Posterior vena cava (tissue), 2 donors: ENCODE measurements around the gene GPR55. TPM values are rescaled to one million over a fixed set of nuclear protein-coding genes. Genes with fewer than 3 reads are reported as not detected.

Experiments
- DNase-seq: peaks from one replicate; pipeline ENCODE4 v3.0.0-alpha.2; 2020; ENCODE audit warnings: low spot score
- intact Hi-C, 2 donors: fragments of 100-400 bp; cut with DNase I; formaldehyde crosslinking; loops; one replicate each; pipeline versions ENCODE4 v1.14.1 to v1.14.2; 2022 to 2023
- total RNA-seq, 2 donors: library from RNA; stranded (reverse); fragmentation: NEBNext Ultra II Directional; extraction: Animal tissue kit (Norgen Biotek cat#: 25700); gene quantifications; one replicate each; pipeline ENCODE4 v1.2.1, GENCODE V29; 2021
- donor health status: DM: yes; HTN: yes; CAD: no.
- donor health status: DM: yes; HTN: yes; CAD: no.

The GPR55 gene
- total RNA-seq, 2 donors from 2014 or later: 0.14 to 0.19 TPM

DNA sequence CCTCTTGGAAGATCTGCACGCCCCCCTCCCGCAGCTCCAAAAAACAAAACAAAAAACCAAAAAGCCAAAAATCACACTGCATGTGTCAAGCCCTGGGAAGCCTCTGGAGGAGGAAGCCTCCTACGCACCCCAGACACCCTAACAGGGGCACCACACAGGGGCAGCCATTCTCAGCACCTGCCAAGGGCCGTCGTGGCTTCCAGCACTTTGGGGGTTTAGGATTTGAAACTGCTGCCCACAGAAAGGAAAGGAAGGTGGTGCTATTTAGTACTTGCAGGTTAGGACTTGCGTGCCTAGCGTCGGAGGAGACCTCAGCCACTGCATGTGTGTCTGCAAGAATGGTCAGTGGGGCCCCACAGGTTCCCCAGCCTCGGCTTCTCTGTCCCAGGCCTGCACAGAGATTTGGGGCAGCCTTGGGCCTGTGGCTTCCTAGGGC is 419 bp upstream of the GPR55 start:
- intact Hi-C loops: no loop called here
- peak; percentile 35 for DNase-seq

DNA sequence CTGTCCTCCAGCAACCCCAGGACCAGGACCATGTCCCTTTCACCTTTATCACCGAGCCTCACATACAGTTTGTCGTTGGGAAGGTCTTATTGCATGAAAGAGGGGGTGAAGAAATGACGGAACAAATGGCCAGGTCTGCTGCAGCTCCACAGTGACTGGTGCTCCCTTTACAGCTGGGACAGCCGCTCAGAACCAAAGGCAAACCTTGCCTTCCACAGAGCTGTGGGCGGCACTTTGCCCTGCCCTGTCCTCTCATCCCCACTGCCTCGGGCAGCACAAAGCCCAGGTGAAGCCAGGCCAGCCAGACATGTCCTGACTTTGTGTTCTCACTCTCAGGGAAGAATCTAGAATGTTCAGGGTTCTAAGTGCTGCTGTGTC is 961 bp downstream of the GPR55 start:
- intact Hi-C loops: no loop called here
- DNase-seq: peak; percentile 44

- intact Hi-C loops: no loop called here
- DNase-seq: peak; percentile 36
These were observed 1.9 kb downstream of the GPR55 start for GRCh38 chr2:230922951-230923717.

- intact Hi-C loops: no loop called here
- peak; percentile 60 for DNase-seq
These were observed 3.0 kb downstream of the GPR55 start for GRCh38 chr2:230921806-230922595.

DNA sequence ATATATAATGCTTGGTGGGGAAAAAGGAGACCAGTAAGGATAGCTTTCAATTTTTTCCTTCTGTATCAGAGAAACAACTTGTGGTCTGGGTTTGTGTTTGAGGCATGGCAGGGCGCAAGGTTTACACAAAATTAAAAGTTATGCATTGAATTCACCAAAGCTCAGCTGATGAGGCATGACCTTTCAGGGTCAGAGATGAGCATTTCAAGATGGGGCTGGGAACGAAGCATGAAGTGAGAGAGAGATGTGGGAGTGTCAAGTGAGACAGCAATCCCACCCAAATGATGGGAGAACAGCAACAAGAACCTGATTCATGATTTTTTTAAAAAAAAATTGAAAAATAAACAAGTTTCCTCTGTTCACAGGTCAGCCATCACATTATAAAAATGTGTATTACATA is 4.9 kb downstream of the GPR55 start:
- peak; percentile 1 for DNase-seq
- intact Hi-C loops: no loop called here

DNA sequence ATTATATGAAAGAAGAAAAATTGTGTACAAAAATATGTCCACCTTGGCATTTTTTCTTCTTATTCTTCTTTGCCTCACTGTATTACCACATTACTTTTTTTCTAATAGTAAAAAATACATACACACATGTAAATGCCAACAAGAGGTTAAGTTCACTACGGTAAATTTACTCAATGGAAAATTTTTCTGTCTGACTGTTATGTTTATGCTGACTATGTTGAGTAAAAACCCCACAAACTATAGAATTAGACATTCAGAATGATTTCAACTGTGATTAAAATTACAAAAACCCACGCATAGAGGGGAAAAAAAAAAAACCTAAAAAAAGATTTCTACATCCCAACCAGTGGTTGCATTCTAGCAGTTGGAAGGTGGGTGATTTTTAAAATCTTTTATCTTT is 5.4 kb downstream of the GPR55 start:
- DNase-seq: no peak
- intact Hi-C loops: no loop called here

DNA sequence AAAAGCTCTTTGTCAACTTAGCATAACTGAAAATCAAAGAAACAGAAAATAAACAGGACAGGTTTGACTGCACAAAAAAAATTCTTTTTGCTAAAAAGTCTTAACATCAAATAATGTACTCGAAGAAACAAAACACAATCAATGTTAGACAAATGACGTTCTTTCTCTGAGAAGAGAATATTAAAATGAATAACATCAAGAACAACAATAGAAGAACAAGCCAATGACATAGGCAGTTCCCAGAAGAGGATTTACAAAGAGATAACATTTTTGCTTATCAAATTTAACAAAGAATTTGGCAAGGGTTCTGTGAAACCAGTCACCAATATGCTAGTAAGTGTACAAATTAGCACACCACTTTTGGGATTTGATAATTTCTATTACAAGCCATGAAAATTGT is 5.8 kb downstream of the GPR55 start:
- intact Hi-C loops: no loop called here
- no peak for DNase-seq

- intact Hi-C loops: no loop called here
- no peak for DNase-seq
These were observed 8.8 kb downstream of the GPR55 start for GRCh38 chr2:230916218-230916617.

GRCh38 chr2:230915319-230915718 is 9.7 kb downstream of the GPR55 start:
- DNase-seq: peak; percentile 55
- intact Hi-C loops: no loop called here

DNA sequence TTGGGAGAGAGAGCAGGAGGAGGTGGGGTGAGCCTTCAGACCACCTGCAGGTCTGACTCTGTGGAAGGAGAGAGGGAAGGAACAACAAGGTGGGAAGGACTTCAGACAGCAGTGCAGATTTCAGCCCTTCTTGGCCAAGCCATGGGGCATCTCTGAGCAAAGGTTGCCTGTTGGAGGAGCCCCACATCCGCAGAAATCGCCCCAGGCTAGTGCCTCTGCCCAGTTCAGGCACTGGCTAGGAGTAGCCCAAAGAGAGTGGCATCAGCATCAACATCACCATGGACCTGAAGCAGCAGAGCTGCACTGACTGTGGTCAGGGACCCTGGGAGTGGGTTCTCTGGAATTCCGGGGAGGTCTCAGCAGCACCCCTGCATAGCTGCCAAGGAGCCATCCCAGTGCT is 10.2 kb downstream of the GPR55 start:
- intact Hi-C loops: no loop called here

DNA sequence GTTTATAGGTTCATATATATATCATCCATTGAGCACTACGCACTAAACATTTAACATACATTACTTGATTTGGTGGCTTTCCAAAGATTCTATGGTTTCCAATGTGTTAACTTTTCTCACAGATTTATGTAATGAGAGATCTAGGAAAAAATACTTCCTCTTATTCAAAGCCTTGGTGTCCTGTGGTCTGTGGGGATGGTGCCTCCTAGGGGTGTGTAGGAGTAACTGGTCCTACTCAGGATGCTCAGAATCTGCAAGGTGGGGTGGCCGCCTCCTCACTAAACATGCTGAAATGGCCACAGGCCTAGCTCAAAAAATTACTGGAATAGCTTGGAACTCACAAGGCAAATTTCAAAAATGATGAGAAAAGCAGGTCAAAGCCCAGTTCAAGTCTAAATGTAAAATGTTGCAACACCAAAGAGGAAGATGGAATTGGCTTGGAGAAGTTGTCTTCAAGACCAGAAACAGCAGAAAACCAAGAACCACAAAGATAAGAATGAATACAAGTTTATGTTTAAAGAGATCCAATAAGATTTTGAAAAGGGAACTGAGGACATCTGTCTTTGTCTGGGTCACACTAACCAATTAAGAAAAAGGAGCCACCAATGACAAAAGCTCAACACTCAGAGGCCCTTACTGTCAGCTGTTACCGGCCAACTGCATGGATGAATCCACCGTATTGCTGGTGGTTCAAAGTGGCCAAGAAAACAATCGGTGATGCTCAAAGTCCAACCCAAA is 11.5 kb downstream of the GPR55 start:
- intact Hi-C loops: no loop called here
- DNase-seq: peak; percentile 81

More for the DNA sequence above, 10.2 kb downstream of the GPR55 start:
- DNase-seq: no peak

DNA sequence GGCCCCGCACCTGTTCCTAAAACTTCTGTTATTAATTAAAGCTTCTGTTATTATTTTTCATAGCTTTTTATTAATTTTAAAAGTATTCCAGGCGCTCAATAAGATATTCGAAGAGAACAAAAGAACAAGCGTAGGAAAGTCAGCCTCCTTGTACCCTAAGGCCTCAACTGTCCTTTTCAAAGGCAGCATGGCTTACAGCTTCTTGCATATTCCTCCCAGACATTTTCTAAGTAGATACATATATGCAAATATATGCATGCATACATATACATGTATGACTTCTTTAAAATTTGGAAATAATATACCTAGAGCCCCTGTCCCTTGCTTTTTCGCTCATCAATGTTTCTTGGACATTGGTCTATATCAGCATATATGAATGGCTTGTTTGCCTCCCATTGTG is 12.3 kb downstream of the GPR55 start:
- DNase-seq: no peak
- intact Hi-C loops: no loop called here

DNA sequence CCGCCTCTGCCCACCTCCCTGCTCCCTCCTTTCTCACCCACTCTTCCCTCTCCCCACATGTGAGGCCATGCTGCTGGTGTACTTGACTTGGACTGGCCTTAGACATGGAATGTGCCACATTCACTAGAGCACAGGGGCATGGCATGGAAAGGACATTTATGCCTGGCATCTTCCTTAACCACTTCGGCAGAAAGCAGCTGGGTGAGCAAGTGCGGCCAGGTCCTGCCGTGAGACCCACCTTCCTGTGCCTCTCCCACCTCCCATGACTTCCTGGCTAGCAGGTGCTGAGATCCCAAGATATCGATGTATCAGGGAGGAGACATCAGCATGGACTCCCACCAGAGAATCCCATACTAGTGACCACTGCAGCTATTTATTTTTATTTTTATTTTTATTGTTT is 13.0 kb downstream of the GPR55 start:
- intact Hi-C loops: no loop called here

GRCh38 chr2:230910546-230911177 is 14.4 kb downstream of the GPR55 start:
- intact Hi-C loops: no loop called here
- peak; percentile 16 for DNase-seq

More for the DNA sequence above, 13.0 kb downstream of the GPR55 start:
- peak; percentile 20 for DNase-seq

- peak; percentile 67 for DNase-seq
These were observed 15.0 kb downstream of the GPR55 start for GRCh38 chr2:230909841-230910545.

DNA sequence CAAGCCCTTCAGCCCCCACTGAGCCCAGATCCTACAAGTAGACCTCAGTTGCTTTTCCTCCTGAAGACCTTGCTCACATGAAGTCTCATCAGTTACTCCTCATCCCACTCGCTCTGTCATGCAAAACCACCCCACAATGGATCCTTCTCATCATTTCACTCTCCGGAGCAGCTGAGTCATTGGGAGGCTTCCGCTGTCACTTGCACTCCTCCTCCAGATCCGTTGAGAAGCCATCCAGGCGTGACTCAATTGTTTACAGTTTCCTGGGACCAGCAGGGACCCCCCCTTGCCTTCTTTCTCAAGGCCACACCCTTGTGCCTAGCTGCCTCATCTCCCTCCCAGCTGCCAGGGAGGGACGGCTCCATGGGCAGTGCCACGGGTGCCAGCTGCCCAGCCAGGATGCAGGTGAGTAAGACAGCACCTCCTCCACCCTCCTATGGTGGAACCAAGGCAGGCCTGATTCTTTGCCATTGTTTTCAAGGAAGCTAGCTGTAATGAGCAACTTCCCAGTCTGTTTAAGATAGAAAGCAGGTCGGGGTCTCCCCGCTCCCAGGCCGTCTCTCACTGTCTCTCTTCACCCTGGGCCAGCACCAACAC is 16.3 kb downstream of the GPR55 start:
- intact Hi-C loops: loop anchor here (5.0 to 10.0 kb wide), 2 partner anchors 76 to 79 kb away; no protein-coding TSS in a partner anchor
- peak; percentile 61 for DNase-seq

More at GRCh38 chr2:230909841-230910545, 15.0 kb downstream of the GPR55 start:
- intact Hi-C loops: loop anchor here (5.0 to 10.0 kb wide), 2 partner anchors 75 to 77 kb away; no protein-coding TSS in a partner anchor

- peak; percentile 49 for DNase-seq
- intact Hi-C loops: loop anchor here (5.0 to 10.0 kb wide), 2 partner anchors 77 to 79 kb away; no protein-coding TSS in a partner anchor
These were observed 16.9 kb downstream of the GPR55 start for GRCh38 chr2:230908092-230908594.
